GM18868 (cell line): ENCODE results near the gene RIOK2.
A peak's percentile ranks its signal among the peaks of the same experiment; 100 is the strongest.
"Not testable (repeated sequence)": the region's sequence is repeated elsewhere in the genome, so short reads cannot be mapped to it uniquely, and the experiment has no call there.

Experiments used
- ATAC-seq: cut with Tn5 transposase; IDR thresholded peaks from one replicate; pipeline ENCODE4 v1.9.1; 2021; ENCODE audit warnings: mild to moderate bottlenecking, moderate library complexity; ENCODE audit not compliant: unreplicated experiment

Gene RIOK2

GRCh38 chr5:97171703-97172102 lies 11.3 kb downstream of the RIOK2 start:
- no peak for ATAC-seq

GRCh38 chr5:97167435-97167834 lies 15.6 kb downstream of the RIOK2 start:
- ATAC-seq, result peak; percentile 88

GRCh38 chr5:97165726-97166125 lies 17.3 kb downstream of the RIOK2 start:
- no peak for ATAC-seq

- ATAC-seq, result no peak
Observed at GRCh38 chr5:97164846-97165245, 18.2 kb downstream of the RIOK2 start.

- ATAC-seq, result no peak
Observed at GRCh38 chr5:97163790-97164285, 19.2 kb downstream of the RIOK2 start.

- no peak for ATAC-seq
Observed at GRCh38 chr5:97163360-97163764, 19.7 kb downstream of the RIOK2 start.

GRCh38 chr5:97162045-97162444 lies 21.0 kb downstream of the RIOK2 start:
- peak; percentile 58 for ATAC-seq

GRCh38 chr5:97157689-97158088 lies 25.4 kb downstream of the RIOK2 start:
- ATAC-seq, result no peak

- no peak for ATAC-seq
Observed at GRCh38 chr5:97151370-97151769, 31.7 kb downstream of the RIOK2 start.

GRCh38 chr5:97150401-97150800 lies 32.6 kb downstream of the RIOK2 start:
- no peak for ATAC-seq

GRCh38 chr5:97149709-97150108 lies 33.3 kb downstream of the RIOK2 start:
- ATAC-seq, result no peak

GRCh38 chr5:97148288-97148687 lies 34.8 kb downstream of the RIOK2 start:
- ATAC-seq, result no peak

GRCh38 chr5:97143704-97144103 lies 39.3 kb downstream of the RIOK2 start:
- ATAC-seq, result no peak

- ATAC-seq, result peak; percentile 91
Observed at GRCh38 chr5:97142521-97143254, 40.4 kb downstream of the RIOK2 start, which contains the start of gene LIX1. TSS of gene LIX1 (minus strand) at chr5:97142611. CDS start at chr5:97142576, 35 bp downstream.

GRCh38 chr5:97141539-97141938 lies 41.5 kb downstream of the RIOK2 start:
- no peak for ATAC-seq

GRCh38 chr5:97141031-97141430 lies 42.0 kb downstream of the RIOK2 start:
- ATAC-seq, result no peak

- ATAC-seq, result not testable (repeated sequence)
Observed at GRCh38 chr5:97140250-97140649, 42.8 kb downstream of the RIOK2 start.

- no peak for ATAC-seq
Observed at GRCh38 chr5:97136475-97136874, 46.6 kb downstream of the RIOK2 start.

GRCh38 chr5:97135868-97136267 lies 47.2 kb downstream of the RIOK2 start:
- ATAC-seq, result no peak

GRCh38 chr5:97134634-97135033 lies 48.4 kb downstream of the RIOK2 start:
- ATAC-seq, result no peak

- no peak for ATAC-seq
Observed at GRCh38 chr5:97133101-97133500, 49.9 kb downstream of the RIOK2 start.

GRCh38 chr5:97131921-97132320 lies 51.1 kb downstream of the RIOK2 start:
- no peak for ATAC-seq
